Measurements from ENCODE around the gene PDE4D. TPM values are rescaled to one million over a fixed set of nuclear protein-coding genes. Genes with fewer than 3 reads are reported as not detected.

Gene PDE4D
- total and polyA plus RNA-seq, 2 donors (not counting 1 experiment from before 2014, with no cell fraction given): 14.9 to 171 TPM

- H3K9ac ChIP-seq (ENCODE audit: low read length): no peak overlapping the region
- H3K9me3 ChIP-seq (ENCODE audit: control extremely low read depth in 1 of 3, control insufficient read depth in 2 of 3, insufficient read depth in 1 of 3, low read length in 2 of 3): peaks cover 0 to 2% (median 0%) of the 10 kb centered on the region in 3 donors
- WGBS (ENCODE audit: insufficient coverage): 100% methylated on average over 1 of the region's 4 CpGs
- DNase-seq: no peak
- H2AFZ ChIP-seq (ENCODE audit: insufficient read depth, low read depth, low read length, poor library complexity, severe bottlenecking): no peak overlapping the region
- Mint-ChIP-seq H3K27me3 (no peaks in the 10 kb centered on the region), H3K4me3 (no peak overlapping the region), H3K9me3 (ENCODE audit: insufficient read depth) (no peaks in the 10 kb centered on the region), H3K27ac (no peak overlapping the region), H3K4me1 (no peaks in the 10 kb centered on the region)
- no peaks in the 10 kb centered on the region for H3K79me2 ChIP-seq (ENCODE audit: control insufficient read depth, insufficient read depth, low read length)
- no peaks in the 10 kb centered on the region for H3K27me3 ChIP-seq (replicated peaks in 1 of 4; ENCODE audit: control extremely low read depth in 1 of 4, control insufficient read depth in 3 of 4, insufficient read depth in 4 of 4, low read length in 3 of 4)
- intact Hi-C loops (cut with micrococcal nuclease): no loop called here
- no peak for ATAC-seq (ENCODE audit: low read depth)
- ChIA-PET POLR2A (no interaction called here), CTCF (no interaction called here)
- TF ChIP-seq CTCF (IDR thresholded peaks at IDR 0.05): no peak
- H3K4me1 ChIP-seq (ENCODE audit: control insufficient read depth in 2 of 2, insufficient read depth in 2 of 2, low read length in 2 of 2): no peaks in the 10 kb centered on the region
- H3K36me3 ChIP-seq (replicated peaks in 1 of 2; ENCODE audit: control extremely low read depth in 1 of 2, control insufficient read depth in 1 of 2, extremely low read depth in 1 of 2, insufficient read depth in 2 of 2, low read length in 1 of 2): no peaks in the 10 kb centered on the region
- no peak overlapping the region for H3K4me3 ChIP-seq (ENCODE audit: control extremely low read depth in 1 of 5, extremely low read depth in 1 of 5, insufficient read depth in 1 of 5, low read depth in 2 of 5, low read length in 4 of 5)
- no peak overlapping the region for H3K4me2 ChIP-seq (replicated peaks; ENCODE audit: low read depth, low read length, poor library complexity, severe bottlenecking)
- no peak overlapping the region for H3K27ac ChIP-seq (ENCODE audit: low read length in 2 of 2)
- H4K20me1 ChIP-seq (ENCODE audit: control insufficient read depth, insufficient read depth, low read length, poor library complexity, severe bottlenecking): no peaks in the 10 kb centered on the region
These were observed 825.4 kb downstream of the PDE4D start for GRCh38 chr5:59067956-59068656.

GRCh38 chr5:59066367-59067163 is 827.0 kb downstream of the PDE4D start:
- H3K9ac ChIP-seq (ENCODE audit: low read length): no peak overlapping the region

More at GRCh38 chr5:59066367-59067163, 827.0 kb downstream of the PDE4D start:
- Histone ChIP-seq H3K4me1 (ENCODE audit: control insufficient read depth in 2 of 2, insufficient read depth in 2 of 2, low read length in 2 of 2) (no peaks in the 10 kb centered on the region), H3K36me3 (replicated peaks in 1 of 2; ENCODE audit: control extremely low read depth in 1 of 2, control insufficient read depth in 1 of 2, extremely low read depth in 1 of 2, insufficient read depth in 2 of 2, low read length in 1 of 2) (no peaks in the 10 kb centered on the region), H3K9me3 (ENCODE audit: control extremely low read depth in 1 of 3, control insufficient read depth in 2 of 3, insufficient read depth in 1 of 3, low read length in 2 of 3) (peaks cover 0 to 2% (median 0%) of the 10 kb centered on the region in 3 donors), H3K79me2 (ENCODE audit: control insufficient read depth, insufficient read depth, low read length) (no peaks in the 10 kb centered on the region), H3K4me2 (replicated peaks; ENCODE audit: low read depth, low read length, poor library complexity, severe bottlenecking) (no peak overlapping the region), H4K20me1 (ENCODE audit: control insufficient read depth, insufficient read depth, low read length, poor library complexity, severe bottlenecking) (no peaks in the 10 kb centered on the region), H3K27me3 (replicated peaks in 1 of 4; ENCODE audit: control extremely low read depth in 1 of 4, control insufficient read depth in 3 of 4, insufficient read depth in 4 of 4, low read length in 3 of 4) (no peaks in the 10 kb centered on the region), H2AFZ (ENCODE audit: insufficient read depth, low read depth, low read length, poor library complexity, severe bottlenecking) (no peak overlapping the region), H3K4me3 (ENCODE audit: control extremely low read depth in 1 of 5, extremely low read depth in 1 of 5, insufficient read depth in 1 of 5, low read depth in 2 of 5, low read length in 4 of 5) (no peak overlapping the region), H3K27ac (ENCODE audit: low read length in 2 of 2) (no peak overlapping the region)
- no peak for ATAC-seq (ENCODE audit: low read depth)
- WGBS (ENCODE audit: insufficient coverage): no CpG with 5 or more reads among the region's 5 CpGs
- Mint-ChIP-seq H3K4me3 (no peak overlapping the region), H3K4me1 (no peaks in the 10 kb centered on the region), H3K9me3 (ENCODE audit: insufficient read depth) (no peaks in the 10 kb centered on the region), H3K27me3 (no peaks in the 10 kb centered on the region), H3K27ac (no peak overlapping the region)
- TF ChIP-seq CTCF (IDR thresholded peaks at IDR 0.05) (no peak), EZH2 (IDR thresholded peaks at IDR 0.05; ENCODE audit: borderline replicate concordance, insufficient read depth, low read depth, low read length, poor library complexity, severe bottlenecking) (no peak)
- CTCF ChIA-PET: no interaction called here
- intact Hi-C loops (cut with micrococcal nuclease): no loop called here
- POLR2A ChIA-PET: no interaction called here
- DNase-seq: no peak
